Stimulated activated CD8-positive, alpha-beta memory T cell treated with anti-CD3 and anti-CD28 coated beads, Interleukin-7, amount 100 ng/mL, for 48 hours (primary cell): ENCODE measurements around the gene CMTM4.
"Not testable (repeated sequence)": the region's sequence is repeated elsewhere in the genome, so short reads cannot be mapped to it uniquely, and the experiment has no call there.

ENCODE experiments used
- DNase-seq, 2 donors: peaks; one replicate each; pipeline ENCODE4 v3.0.0-alpha.2; 2020; ENCODE audit warnings: low read depth in 1 of 2; ENCODE audit errors: extremely low read depth in 1 of 2

Gene CMTM4

GRCh38 chr16:66649167-66649566 is 47.4 kb downstream of the CMTM4 start:
- DNase-seq = no peak

- no peak for DNase-seq
These were observed 48.7 kb downstream of the CMTM4 start for GRCh38 chr16:66647866-66648265.

GRCh38 chr16:66641387-66641786 is 55.2 kb downstream of the CMTM4 start:
- no peak for DNase-seq

- no peak for DNase-seq
These were observed 55.7 kb downstream of the CMTM4 start for GRCh38 chr16:66640724-66641314.

- DNase-seq = no peak
These were observed 57.3 kb downstream of the CMTM4 start for GRCh38 chr16:66639091-66639885.

- no peak for DNase-seq
These were observed 58.7 kb downstream of the CMTM4 start for GRCh38 chr16:66637806-66638205.

GRCh38 chr16:66636199-66636598 is 60.3 kb downstream of the CMTM4 start:
- no peak for DNase-seq

GRCh38 chr16:66635406-66635805 is 61.1 kb downstream of the CMTM4 start:
- no peak for DNase-seq

- no peak for DNase-seq
These were observed 61.9 kb downstream of the CMTM4 start for GRCh38 chr16:66634527-66635196.

GRCh38 chr16:66631558-66631957 is 65.0 kb downstream of the CMTM4 start:
- DNase-seq = not testable (repeated sequence)

GRCh38 chr16:66630561-66631260 is 65.8 kb downstream of the CMTM4 start:
- not testable (repeated sequence) for DNase-seq

- no peak for DNase-seq
These were observed 66.7 kb downstream of the CMTM4 start for GRCh38 chr16:66629856-66630255.

GRCh38 chr16:66627611-66628378 is 68.7 kb downstream of the CMTM4 start:
- DNase-seq = not testable (repeated sequence)

- no peak for DNase-seq
These were observed 72.8 kb downstream of the CMTM4 start for GRCh38 chr16:66623755-66624154.

- DNase-seq = no peak
These were observed 73.7 kb downstream of the CMTM4 start for GRCh38 chr16:66622863-66623262.

- DNase-seq = no peak
These were observed 74.6 kb downstream of the CMTM4 start for GRCh38 chr16:66621973-66622372.

GRCh38 chr16:66620429-66620795 is 76.1 kb downstream of the CMTM4 start:
- DNase-seq = no peak

GRCh38 chr16:66619534-66620428 is 76.8 kb downstream of the CMTM4 start:
- DNase-seq = no peak

- no peak for DNase-seq
These were observed 77.8 kb downstream of the CMTM4 start for GRCh38 chr16:66618588-66619375.
